ENCODE data around the gene DOCK2.

DNA sequence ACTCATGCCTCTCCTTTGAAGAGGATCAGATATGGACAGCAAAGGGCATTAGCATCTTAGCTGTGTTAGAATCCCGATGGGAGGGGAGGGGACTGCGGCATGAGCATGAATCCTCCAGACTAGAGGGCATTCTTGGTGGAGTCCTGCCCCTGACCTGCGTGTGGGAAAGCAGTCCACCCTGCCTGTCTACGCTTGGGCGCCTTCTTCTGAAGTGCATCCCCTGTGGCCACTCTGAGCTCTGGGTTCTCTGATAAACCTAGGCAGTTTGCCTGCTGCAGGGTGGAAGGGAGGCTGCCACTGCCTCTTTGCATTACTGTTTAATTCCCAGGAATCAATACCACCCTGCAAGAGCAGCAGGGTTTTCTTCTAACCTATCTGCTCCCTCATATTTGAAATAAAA is 173.9 kb downstream of the DOCK2 start:
- TF ChIP-seq, protein P1, sequence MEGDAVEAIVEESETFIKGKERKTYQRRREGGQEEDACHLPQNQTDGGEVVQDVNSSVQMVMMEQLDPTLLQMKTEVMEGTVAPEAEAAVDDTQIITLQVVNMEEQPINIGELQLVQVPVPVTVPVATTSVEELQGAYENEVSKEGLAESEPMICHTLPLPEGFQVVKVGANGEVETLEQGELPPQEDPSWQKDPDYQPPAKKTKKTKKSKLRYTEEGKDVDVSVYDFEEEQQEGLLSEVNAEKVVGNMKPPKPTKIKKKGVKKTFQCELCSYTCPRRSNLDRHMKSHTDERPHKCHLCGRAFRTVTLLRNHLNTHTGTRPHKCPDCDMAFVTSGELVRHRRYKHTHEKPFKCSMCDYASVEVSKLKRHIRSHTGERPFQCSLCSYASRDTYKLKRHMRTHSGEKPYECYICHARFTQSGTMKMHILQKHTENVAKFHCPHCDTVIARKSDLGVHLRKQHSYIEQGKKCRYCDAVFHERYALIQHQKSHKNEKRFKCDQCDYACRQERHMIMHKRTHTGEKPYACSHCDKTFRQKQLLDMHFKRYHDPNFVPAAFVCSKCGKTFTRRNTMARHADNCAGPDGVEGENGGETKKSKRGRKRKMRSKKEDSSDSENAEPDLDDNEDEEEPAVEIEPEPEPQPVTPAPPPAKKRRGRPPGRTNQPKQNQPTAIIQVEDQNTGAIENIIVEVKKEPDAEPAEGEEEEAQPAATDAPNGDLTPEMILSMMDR (IDR thresholded peaks at IDR 0.05; ENCODE audit: low read length): no peak
- TF ChIP-seq EZH2 (optimal IDR thresholded peaks at IDR 0.05; ENCODE audit: low read depth, low read length) (no peak), EZH2phosphoT487 (IDR thresholded peaks at IDR 0.05; ENCODE audit: low read length) (no peak)

Data from MM.1S (cell line).